ENCODE measurements around the gene PLXNB2.

Gene PLXNB2

DNA sequence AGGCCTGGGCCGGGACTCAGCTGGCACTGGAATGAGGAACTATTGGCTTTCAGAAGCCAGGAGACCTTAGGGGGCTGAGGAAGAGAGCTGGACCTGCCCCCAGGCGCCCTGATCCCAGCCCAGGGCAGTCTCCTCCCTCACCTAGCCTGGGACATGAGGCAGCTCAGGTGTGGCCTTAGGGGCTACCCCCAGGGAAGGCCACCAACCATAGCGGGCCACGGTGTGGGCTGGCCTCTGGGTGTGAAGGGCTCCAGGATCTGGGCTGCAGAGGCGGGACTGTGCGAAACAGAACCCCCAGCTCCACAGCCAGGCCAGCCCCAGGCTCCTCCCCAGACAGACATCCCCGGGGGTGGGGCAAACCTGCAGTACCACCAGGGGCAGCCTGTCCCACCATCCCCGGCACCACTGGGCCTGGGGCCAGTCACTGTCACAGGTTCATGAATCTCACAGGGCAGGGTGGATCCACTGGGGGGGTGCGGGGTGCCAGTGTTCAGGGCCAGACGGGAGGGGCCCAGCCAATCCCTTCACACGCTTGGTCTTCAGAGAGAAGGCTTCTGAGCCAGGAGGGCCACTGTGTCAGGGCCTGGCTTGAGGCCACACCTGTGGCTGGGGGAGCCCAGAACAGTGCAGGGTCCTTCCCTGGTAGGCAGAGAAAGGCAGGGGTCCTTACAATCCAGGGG is 3.5 kb downstream of the PLXNB2 start:
- TF ChIP-seq, protein P1, sequence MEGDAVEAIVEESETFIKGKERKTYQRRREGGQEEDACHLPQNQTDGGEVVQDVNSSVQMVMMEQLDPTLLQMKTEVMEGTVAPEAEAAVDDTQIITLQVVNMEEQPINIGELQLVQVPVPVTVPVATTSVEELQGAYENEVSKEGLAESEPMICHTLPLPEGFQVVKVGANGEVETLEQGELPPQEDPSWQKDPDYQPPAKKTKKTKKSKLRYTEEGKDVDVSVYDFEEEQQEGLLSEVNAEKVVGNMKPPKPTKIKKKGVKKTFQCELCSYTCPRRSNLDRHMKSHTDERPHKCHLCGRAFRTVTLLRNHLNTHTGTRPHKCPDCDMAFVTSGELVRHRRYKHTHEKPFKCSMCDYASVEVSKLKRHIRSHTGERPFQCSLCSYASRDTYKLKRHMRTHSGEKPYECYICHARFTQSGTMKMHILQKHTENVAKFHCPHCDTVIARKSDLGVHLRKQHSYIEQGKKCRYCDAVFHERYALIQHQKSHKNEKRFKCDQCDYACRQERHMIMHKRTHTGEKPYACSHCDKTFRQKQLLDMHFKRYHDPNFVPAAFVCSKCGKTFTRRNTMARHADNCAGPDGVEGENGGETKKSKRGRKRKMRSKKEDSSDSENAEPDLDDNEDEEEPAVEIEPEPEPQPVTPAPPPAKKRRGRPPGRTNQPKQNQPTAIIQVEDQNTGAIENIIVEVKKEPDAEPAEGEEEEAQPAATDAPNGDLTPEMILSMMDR (IDR thresholded peaks at IDR 0.05; ENCODE audit: borderline replicate concordance, insufficient read depth, low read depth, low read length) = 0 out of 2 replicates have a peak, but pooled peaks have one; percentile 24
- peak overlapping the region; percentile 6 for H3K4me3 ChIP-seq (ENCODE audit: low read depth, low read length)

GRCh38 chr22:50303515-50303847 is 4.0 kb downstream of the PLXNB2 start:
- H3K4me3 ChIP-seq (ENCODE audit: low read depth, low read length) = peak overlapping the region; percentile 6
- TF ChIP-seq, protein P1 (IDR thresholded peaks at IDR 0.05; ENCODE audit: borderline replicate concordance, insufficient read depth, low read depth, low read length) = no peak

GRCh38 chr22:50302564-50302963 is 4.9 kb downstream of the PLXNB2 start:
- TF ChIP-seq, protein P1 (IDR thresholded peaks at IDR 0.05; ENCODE audit: borderline replicate concordance, insufficient read depth, low read depth, low read length) = no peak
- no peak overlapping the region for H3K4me3 ChIP-seq (ENCODE audit: low read depth, low read length)

GRCh38 chr22:50302041-50302541 is 5.4 kb downstream of the PLXNB2 start:
- H3K4me3 ChIP-seq (ENCODE audit: low read depth, low read length) = no peak overlapping the region
- TF ChIP-seq, protein P1 (IDR thresholded peaks at IDR 0.05; ENCODE audit: borderline replicate concordance, insufficient read depth, low read depth, low read length) = no peak

DNA sequence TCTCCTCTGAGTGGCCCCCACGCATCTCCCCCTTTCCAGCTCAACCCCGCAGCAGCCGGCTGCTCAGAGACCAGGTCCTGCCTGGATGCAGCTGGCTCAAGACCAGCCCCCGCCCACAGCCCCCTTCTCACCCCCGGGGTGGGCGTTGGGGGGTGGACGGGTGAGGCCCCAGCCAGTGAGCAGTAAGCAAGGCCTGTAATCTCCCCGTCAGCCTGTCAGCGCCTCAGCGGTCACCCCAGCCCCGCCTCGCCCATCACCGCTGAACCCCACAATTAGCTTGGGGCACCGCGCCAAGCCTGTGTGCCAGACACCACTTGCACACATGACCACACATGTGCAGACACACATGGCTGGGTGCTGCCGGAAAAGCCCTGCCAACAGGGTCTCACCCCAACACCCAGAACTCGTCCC is 5.9 kb downstream of the PLXNB2 start:
- H3K4me3 ChIP-seq (ENCODE audit: low read depth, low read length) = no peak overlapping the region
- TF ChIP-seq, protein P1 (IDR thresholded peaks at IDR 0.05; ENCODE audit: borderline replicate concordance, insufficient read depth, low read depth, low read length) = no peak

- TF ChIP-seq, protein P1 (IDR thresholded peaks at IDR 0.05; ENCODE audit: borderline replicate concordance, insufficient read depth, low read depth, low read length) = no peak
Observed at GRCh38 chr22:50300620-50301257, 6.7 kb downstream of the PLXNB2 start.

More at GRCh38 chr22:50300620-50301257, 6.7 kb downstream of the PLXNB2 start:
- peak overlapping the region; percentile 21 for H3K4me3 ChIP-seq (ENCODE audit: low read depth, low read length)
